CMK (cell line): ENCODE data around the gene KRTAP3-2.

Source experiments
- DNase-seq: peaks from one replicate; pipeline ENCODE4 v3.0.0-alpha.2; 2010; ENCODE audit warnings: low read depth

KRTAP3-2 gene

GRCh38 chr17:40963838-40964237 lies 35.9 kb downstream of the KRTAP3-2 start:
- peak; percentile 2 for DNase-seq

DNA sequence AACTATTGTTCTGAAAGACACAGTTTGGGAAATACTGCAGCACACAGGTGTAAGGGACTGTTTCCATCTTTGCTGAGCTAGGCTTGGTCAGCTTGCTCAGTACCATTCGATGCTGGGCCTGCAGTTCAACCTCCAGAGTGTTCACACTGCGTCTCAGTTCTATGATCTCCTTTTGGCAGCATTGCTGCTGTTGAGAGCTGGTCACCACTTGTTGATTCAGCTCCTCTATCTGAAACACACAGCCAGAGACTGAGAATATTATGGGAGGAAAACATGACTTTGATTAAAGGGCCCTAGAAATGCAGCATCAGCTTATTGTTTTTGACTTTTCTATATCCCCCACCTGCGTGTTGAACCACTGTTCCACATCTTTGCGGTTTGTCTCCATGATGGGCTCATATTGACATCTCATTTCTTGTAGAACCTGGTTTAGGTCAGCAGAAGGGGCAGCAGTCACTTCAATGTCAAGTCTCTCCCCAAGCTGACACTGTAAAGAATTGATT lies 37.6 kb downstream of the KRTAP3-2 start:
- DNase-seq: no peak

GRCh38 chr17:40961591-40961990 lies 38.1 kb downstream of the KRTAP3-2 start:
- no peak for DNase-seq

GRCh38 chr17:40960144-40960543 lies 39.6 kb downstream of the KRTAP3-2 start:
- no peak for DNase-seq

DNA sequence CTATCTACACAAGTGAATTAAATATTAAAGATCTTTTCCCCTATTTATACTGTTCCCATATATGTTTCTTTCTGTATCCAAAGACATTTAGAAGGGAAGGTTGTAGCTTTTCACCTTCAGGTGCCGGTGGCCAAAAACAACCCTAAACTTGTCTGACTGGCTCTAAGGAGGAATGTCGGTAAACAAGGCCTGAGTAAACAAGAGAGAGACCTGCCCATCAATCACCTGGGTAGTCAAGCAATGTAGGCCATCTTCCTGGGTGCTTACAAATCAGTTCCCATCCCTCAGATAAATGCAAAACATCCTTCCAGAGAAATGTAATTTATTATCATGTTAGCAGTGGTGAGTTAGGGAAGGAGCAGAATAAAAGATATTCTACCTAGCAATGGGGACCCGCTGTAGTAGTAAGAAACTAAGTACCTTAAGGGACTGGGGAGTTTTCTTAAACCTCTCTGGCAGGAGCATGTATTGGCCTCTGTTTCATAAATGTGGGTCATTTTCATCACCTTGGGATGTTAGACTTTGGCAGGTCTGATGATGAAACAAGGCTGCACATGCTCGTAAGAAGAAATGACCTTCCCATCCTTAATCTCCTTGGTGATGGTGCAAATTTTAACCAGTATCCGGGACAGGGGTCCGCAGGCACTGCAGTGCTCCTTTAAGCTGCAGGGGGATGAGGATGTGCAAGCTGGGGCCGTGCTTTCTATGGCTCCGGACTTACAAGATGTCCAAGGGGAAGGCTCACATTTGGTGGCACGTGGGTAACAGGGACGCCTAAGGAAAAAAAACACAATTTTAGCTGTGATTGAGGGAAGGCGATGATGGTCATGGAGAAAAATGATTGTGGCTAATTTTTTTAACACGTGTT lies 41.4 kb downstream of the KRTAP3-2 start:
- DNase-seq: no peak

DNA sequence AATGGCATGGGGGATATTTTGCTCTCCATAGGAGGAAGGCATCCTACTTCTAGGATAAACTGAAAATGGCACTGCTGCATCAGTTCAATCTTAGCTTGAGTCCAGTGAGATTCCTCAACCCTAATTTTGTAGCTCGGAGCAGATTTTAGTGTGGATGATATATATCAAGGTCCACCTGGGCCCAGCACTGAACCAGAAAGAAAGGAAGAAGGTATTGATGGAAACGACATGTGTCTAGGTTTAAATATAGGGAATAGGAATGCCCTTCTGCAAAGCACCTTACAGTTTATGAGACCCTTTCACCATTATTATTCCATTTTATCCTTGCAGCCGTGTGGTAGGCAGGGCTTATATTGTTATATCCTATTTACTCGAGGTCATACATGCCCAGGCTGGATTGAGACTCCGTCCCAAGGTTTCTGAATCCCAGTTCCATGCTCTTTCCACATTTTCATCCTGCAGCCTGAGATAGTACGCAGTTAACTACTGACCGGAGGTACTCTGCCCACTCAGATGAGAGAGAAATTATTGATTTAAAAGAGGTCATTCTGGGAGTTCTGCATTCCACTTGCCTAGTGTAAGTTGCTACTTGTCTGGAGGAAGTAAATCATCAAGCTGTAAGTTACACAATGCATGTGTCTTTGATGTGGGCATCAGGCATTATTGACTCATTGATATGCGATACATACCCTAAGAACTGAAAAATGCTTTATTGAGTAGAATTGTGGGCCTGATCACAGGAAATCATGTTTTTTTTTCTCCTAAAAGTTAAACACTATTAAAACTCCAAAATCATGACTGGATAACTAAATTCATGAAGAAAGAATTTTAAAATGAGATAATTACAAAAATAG lies 43.1 kb downstream of the KRTAP3-2 start:
- DNase-seq: no peak

DNA sequence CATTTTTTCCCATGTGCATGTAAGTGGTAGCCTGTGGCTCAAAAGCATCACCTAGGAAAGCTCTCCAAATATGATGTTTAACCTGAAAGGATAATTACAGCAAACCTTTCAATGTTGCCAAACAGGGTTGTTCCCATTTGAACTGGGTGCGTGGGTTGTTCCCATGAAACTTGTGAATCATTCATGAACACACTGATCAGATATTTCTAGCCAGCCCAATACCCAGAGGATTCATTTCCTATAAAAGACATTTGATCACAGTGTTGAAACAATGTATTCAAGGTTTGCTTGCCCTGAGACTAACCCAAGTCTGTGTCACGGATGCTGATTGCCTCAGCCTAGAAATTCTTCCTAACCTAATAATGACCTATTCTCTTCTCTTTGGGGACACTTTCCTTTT lies 45.8 kb downstream of the KRTAP3-2 start:
- DNase-seq: no peak

DNA sequence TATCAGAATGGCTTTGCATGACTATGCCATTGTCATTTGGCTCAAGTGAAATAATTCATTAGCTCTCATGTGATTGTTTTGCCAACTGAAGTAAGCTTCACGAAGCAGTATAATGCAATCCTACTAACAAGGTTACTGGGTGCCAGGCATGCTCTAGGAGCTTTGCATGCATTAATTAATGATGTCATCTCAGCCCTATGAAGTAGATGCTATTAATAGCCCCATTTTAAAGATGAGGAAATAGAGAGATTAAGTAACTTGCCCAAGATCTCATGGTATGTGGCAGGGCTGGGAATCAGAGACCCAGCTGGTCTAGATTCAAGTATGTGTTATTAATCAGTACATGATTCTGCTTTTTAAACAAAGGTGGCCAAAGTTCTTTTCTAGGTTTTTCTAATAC lies 47.0 kb downstream of the KRTAP3-2 start:
- DNase-seq: no peak

GRCh38 chr17:40952154-40952553 lies 47.6 kb downstream of the KRTAP3-2 start:
- DNase-seq: no peak

- no peak for DNase-seq
Observed at GRCh38 chr17:40951011-40951622, 48.6 kb downstream of the KRTAP3-2 start.

GRCh38 chr17:40950176-40950575 lies 49.5 kb downstream of the KRTAP3-2 start:
- no peak for DNase-seq

DNA sequence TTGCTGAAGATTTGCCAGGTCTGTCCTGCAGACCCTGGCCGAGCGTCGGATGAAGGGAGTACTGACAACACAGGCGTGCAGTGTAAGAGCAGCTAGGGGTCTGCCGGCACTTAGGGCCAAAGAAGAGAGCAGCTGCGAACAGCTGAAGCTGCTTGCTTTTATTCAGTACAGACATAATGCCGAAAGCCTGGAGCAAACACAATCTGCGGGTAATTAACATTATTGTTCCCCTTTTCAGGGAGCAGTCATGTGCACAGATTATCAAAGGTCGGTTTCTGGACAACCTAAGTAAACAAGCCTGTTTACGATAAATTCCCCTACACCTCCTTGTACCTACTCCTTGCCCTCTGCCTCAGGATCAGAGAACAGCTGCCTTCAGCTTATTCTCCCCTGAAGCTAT lies 50.3 kb downstream of the KRTAP3-2 start:
- DNase-seq: no peak
